Hepatocyte (in vitro differentiated cells): ENCODE data around the gene BMP7. TPM values are rescaled to one million over a fixed set of nuclear protein-coding genes. Genes with fewer than 3 reads are reported as not detected.

Experiments used
- DNase-seq: peaks from one replicate; pipeline ENCODE4 v3.0.0-alpha.2; 2016; ENCODE audit warnings: low spot score
- H2AFZ ChIP-seq: fragments of 200-600 bp; sonication (generic); 2 replicates; pipeline ENCODE4 v1.6.0; 2016; ENCODE audit warnings: antibody characterized with exemption, mild to moderate bottlenecking
- H3K27ac ChIP-seq: fragments of 200-600 bp; sonication (generic); 2 replicates; pipeline ENCODE4 v1.5.1; 2016; ENCODE audit warnings: mild to moderate bottlenecking
- H3K27me3 ChIP-seq: fragments of 200-600 bp; sonication (generic); 2 replicates; pipeline ENCODE4 v1.6.1; 2016
- H3K36me3 ChIP-seq: fragments of 200-600 bp; sonication (generic); replicated peaks from 2 replicates; pipeline ENCODE4 v1.5.1; 2016; ENCODE audit warnings: low read depth; ENCODE audit not compliant: insufficient read depth
- H3K4me1 ChIP-seq: fragments of 200-600 bp; sonication (generic); 2 replicates; pipeline ENCODE4 v1.5.1; 2016; ENCODE audit warnings: mild to moderate bottlenecking, moderate library complexity; ENCODE audit not compliant: insufficient read depth
- H3K4me2 ChIP-seq: fragments of 200-600 bp; sonication (generic); 2 replicates; pipeline ENCODE4 v1.6.0; 2016
- H3K4me3 ChIP-seq: fragments of 200-600 bp; sonication (generic); 2 replicates; pipeline ENCODE4 v1.5.1; 2016; ENCODE audit warnings: mild to moderate bottlenecking
- H3K79me2 ChIP-seq: fragments of 200-600 bp; sonication (generic); 2 replicates; pipeline ENCODE4 v1.6.0; 2017; ENCODE audit warnings: mild to moderate bottlenecking
- H3K9me2 ChIP-seq: fragments of 200-600 bp; sonication (generic); replicated peaks from 2 replicates; pipeline ENCODE4 v1.6.0; 2017; ENCODE audit warnings: mild to moderate bottlenecking; ENCODE audit not compliant: insufficient read depth
- H3K9me3 ChIP-seq: fragments of 200-600 bp; sonication (generic); 2 replicates; pipeline ENCODE4 v1.5.1; 2016; ENCODE audit warnings: low read depth, mild to moderate bottlenecking
- H4K20me1 ChIP-seq: fragments of 200-600 bp; sonication (generic); 2 replicates; pipeline ENCODE4 v1.6.0; 2016; ENCODE audit warnings: mild to moderate bottlenecking; ENCODE audit not compliant: insufficient read depth, poor library complexity, severe bottlenecking
- EZH2 ChIP-seq: fragments of 200-600 bp; sonication (generic); IDR thresholded peaks from 2 replicates; pipeline ENCODE4 v1.6.1; 2016; ENCODE audit warnings: antibody characterized with exemption, mild to moderate bottlenecking, borderline replicate concordance
- EZH2phosphoT487 ChIP-seq: fragments of 200-600 bp; sonication (generic); IDR thresholded peaks from one replicate; pipeline ENCODE4 v1.6.1; 2018; ENCODE audit warnings: antibody characterized with exemption, mild to moderate bottlenecking, low read depth, moderate library complexity; ENCODE audit not compliant: unreplicated experiment, severe bottlenecking
- WGBS: methylation state at CpG from one replicate; pipeline ENCODE4 v1.1.6; 2016; ENCODE audit warnings: low lambda C conversion rate; ENCODE audit errors: missing lambda C conversion rate; 5-methylcytosine and 5-hydroxymethylcytosine counted together
- polyA plus RNA-seq: library from polyadenylated mRNA; unstranded; fragments of >200 nt; fragmentation: Nextera tagmentation; extraction: Ambion mirVana; gene quantifications from 2 replicates; pipeline ENCODE4 v1.2.1, GENCODE V29; 2016
- total RNA-seq: library from RNA; depleted of rRNA; stranded (reverse); fragments of >200 nt; gene quantifications from 2 replicates; pipeline ENCODE4 v1.2.3, GENCODE V29; 2014
- TF ChIP-seq, protein P1 (sequence below): fragments of 200-600 bp; sonication (generic); IDR thresholded peaks from 2 replicates; pipeline ENCODE4 v1.5.1; 2016; ENCODE audit warnings: antibody characterized with exemption, mild to moderate bottlenecking; ENCODE audit not compliant: poor library complexity

BMP7 gene
- total and polyA plus RNA-seq, 2 experiments from 2014 or later, result 9.1 to 14.8 TPM

DNA sequence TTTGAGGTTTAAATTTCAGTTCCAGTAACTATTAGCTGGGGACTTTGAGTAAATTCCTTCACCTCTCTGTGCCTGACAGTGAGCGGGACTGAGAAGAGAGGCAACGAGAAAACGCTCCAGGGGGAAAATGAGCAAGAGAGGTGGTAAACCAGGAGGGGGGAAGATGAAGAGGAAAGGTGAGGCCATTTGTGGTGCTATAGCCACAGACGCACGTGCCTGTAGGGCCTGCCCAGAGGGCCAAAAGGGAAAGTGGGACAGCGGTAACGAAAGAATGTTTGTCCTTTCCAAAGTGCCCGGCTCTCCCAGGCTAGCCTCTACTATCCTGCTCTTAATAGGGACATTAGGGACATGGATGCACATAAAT is 99.2 kb downstream of the BMP7 start:
- H3K27me3 ChIP-seq, result no peaks in the 10 kb centered on the region

DNA sequence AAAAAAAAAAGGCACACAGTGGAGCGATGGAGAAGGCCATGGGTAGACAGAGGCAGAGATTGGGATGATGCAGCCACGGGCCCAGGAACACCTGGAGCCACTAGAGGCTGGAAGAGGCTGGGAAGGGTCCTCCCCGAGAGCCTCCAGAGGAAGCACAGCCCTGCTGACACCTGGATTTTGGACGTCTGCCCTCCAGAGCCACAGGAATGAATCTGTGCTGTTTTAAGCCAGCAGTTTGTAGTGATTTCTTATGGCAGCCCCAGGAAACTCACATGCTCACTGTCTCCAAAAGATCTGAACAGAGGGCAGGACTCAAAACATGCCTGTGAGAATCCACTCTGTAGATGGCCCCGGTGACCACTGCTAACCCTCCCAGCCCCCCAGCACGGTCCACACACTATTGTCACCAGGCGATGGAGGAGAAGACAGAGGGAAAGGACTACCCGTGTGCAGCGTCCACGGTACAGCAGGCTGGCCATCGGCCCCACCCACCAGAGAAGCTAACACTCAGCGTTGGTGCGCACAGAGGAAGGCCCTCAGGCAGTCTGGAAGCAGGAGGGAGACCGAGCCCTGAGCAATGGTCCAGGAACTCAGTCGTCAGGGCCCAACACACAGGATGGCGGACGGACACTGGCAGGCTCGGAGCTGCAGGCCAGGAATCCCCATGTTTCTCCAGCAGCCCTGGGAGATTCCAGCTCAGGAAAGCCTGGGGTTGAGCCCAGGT is 99.7 kb downstream of the BMP7 start:
- Histone ChIP-seq H3K9me2 (no peaks in the 10 kb centered on the region), H3K79me2 (no peaks in the 10 kb centered on the region), H2AFZ (no peak overlapping the region), H3K9me3 (no peaks in the 10 kb centered on the region), H3K4me3 (no peak overlapping the region), H3K27ac (no peak overlapping the region), H3K36me3 (no peaks in the 10 kb centered on the region), H3K4me2 (no peak overlapping the region), H4K20me1 (no peaks in the 10 kb centered on the region), H3K27me3 (no peaks in the 10 kb centered on the region), H3K4me1 (peaks cover 11% of the 10 kb centered on the region)
- TF ChIP-seq EZH2phosphoT487 (no peak), EZH2 (no peak)
- TF ChIP-seq, protein P1, sequence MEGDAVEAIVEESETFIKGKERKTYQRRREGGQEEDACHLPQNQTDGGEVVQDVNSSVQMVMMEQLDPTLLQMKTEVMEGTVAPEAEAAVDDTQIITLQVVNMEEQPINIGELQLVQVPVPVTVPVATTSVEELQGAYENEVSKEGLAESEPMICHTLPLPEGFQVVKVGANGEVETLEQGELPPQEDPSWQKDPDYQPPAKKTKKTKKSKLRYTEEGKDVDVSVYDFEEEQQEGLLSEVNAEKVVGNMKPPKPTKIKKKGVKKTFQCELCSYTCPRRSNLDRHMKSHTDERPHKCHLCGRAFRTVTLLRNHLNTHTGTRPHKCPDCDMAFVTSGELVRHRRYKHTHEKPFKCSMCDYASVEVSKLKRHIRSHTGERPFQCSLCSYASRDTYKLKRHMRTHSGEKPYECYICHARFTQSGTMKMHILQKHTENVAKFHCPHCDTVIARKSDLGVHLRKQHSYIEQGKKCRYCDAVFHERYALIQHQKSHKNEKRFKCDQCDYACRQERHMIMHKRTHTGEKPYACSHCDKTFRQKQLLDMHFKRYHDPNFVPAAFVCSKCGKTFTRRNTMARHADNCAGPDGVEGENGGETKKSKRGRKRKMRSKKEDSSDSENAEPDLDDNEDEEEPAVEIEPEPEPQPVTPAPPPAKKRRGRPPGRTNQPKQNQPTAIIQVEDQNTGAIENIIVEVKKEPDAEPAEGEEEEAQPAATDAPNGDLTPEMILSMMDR, result no peak
- 91% methylated on average over 18 of the region's 18 CpGs for WGBS
- DNase-seq, result no peak

More for the DNA sequence above, 99.2 kb downstream of the BMP7 start:
- H3K79me2 ChIP-seq, result no peaks in the 10 kb centered on the region
- H3K4me3 ChIP-seq, result no peak overlapping the region
- H2AFZ ChIP-seq, result no peak overlapping the region
- peaks cover 11% of the 10 kb centered on the region for H3K4me1 ChIP-seq
- no peak for TF ChIP-seq EZH2
- no peak for TF ChIP-seq EZH2phosphoT487
- TF ChIP-seq, protein P1, result no peak
- WGBS, result 91% methylated on average over 8 of the region's 8 CpGs
- no peak for DNase-seq
- no peaks in the 10 kb centered on the region for H3K36me3 ChIP-seq
- H4K20me1 ChIP-seq, result no peaks in the 10 kb centered on the region
- no peak overlapping the region for H3K27ac ChIP-seq
- H3K9me2 ChIP-seq, result no peaks in the 10 kb centered on the region
- no peak overlapping the region for H3K4me2 ChIP-seq
- H3K9me3 ChIP-seq, result no peaks in the 10 kb centered on the region

DNA sequence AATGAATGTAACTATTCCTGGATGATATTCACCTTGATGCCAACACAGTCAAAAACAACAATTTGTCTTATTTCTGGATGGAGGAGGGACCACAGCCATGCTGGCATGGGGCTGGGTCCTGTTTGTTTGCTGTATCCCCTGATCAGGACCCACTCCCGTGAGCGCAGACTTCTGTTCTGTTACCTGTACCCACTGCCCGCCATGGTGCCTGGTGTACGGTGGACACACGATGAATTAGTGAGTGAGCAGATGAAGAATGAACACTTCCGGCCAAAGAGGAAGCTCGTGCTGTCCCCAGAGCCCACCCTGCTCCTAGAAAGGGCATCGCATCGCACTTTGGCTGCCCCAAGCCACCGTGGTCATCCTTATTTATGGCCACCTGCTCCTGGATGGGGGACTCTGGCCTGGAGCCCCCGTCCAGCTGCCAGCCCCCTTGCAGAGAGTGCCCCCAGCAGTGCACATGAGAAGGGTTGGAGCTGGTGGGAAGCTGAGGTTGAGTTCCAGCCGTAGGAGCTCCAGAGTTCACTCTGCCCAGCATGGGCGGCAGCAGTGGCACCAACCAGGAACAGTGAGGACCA is 100.9 kb downstream of the BMP7 start:
- Histone ChIP-seq H3K36me3 (no peaks in the 10 kb centered on the region), H3K4me2 (no peak overlapping the region), H2AFZ (no peak overlapping the region), H3K4me3 (no peak overlapping the region), H3K4me1 (peaks cover 11% of the 10 kb centered on the region), H3K27ac (no peak overlapping the region), H3K79me2 (no peaks in the 10 kb centered on the region), H3K9me2 (no peaks in the 10 kb centered on the region), H3K27me3 (no peaks in the 10 kb centered on the region), H3K9me3 (no peaks in the 10 kb centered on the region), H4K20me1 (no peaks in the 10 kb centered on the region)
- DNase-seq, result no peak
- no peak for TF ChIP-seq EZH2
- WGBS, result over 99% methylated on average over 13 of the region's 13 CpGs

DNA sequence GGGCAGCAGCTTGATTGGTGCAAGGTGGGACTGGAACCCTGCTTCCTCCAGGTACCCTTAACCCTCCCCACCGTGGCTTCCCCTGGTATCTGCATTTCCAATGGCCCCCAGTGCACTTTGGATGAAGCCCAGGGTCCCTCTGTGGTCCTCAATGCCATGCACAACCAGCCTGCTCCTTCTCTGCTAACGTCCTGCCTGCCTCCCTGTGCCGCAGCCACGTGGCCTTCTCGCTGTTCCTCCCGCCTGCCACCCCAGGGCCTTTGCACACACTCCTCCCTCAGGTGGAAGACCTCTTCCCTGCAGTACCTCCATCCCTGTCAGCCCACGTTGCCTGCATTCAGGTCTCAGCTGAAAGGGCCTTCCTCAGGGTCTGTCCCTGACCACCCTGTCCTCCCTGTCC is 101.6 kb downstream of the BMP7 start:
- Histone ChIP-seq H2AFZ (no peak overlapping the region), H3K79me2 (no peaks in the 10 kb centered on the region), H3K9me3 (no peaks in the 10 kb centered on the region), H3K4me3 (no peak overlapping the region), H3K36me3 (no peaks in the 10 kb centered on the region), H3K27ac (no peak overlapping the region), H3K9me2 (no peaks in the 10 kb centered on the region), H3K4me2 (no peak overlapping the region), H4K20me1 (no peaks in the 10 kb centered on the region), H3K4me1 (peaks cover 11% of the 10 kb centered on the region), H3K27me3 (no peaks in the 10 kb centered on the region)
- no peak for TF ChIP-seq EZH2phosphoT487
- no peak for TF ChIP-seq EZH2
- TF ChIP-seq, protein P1, result no peak
- no peak for DNase-seq
- WGBS, result 95% methylated on average over 7 of the region's 7 CpGs
